CD14-positive monocyte (primary cell): Measurements from ENCODE around the gene AIFM3. TPM values are rescaled to one million over a fixed set of nuclear protein-coding genes. Genes with fewer than 3 reads are reported as not detected.
"Not testable (repeated sequence)": the region's sequence is repeated elsewhere in the genome, so short reads cannot be mapped to it uniquely, and the experiment has no call there.

Source experiments
- DNase-seq, 3 donors: peaks; one replicate each; pipeline ENCODE4 v3.0.0-alpha.2; 2011 to 2022
- H2AFZ ChIP-seq: 2 replicates; pipeline ENCODE4 v1.6.0; 2012; ENCODE audit warnings: mild to moderate bottlenecking, low read depth, low read length, inconsistent platforms; ENCODE audit not compliant: insufficient read depth, poor library complexity, severe bottlenecking
- H3K27ac ChIP-seq, 2 donors: 1 replicate in 1 of 2; 2 replicates in 1 of 2; pipeline ENCODE4 v1.5.1; 2012 to 2013; ENCODE audit warnings: low read length in 2 of 2, control low read depth in 1 of 2, inconsistent platforms in 1 of 2, low read depth in 1 of 2, mild to moderate bottlenecking in 1 of 2
- H3K27me3 ChIP-seq, 2 donors: one replicate each; pipeline versions ENCODE4 v1.6.0 to v1.6.1; 2011 to 2013; ENCODE audit warnings: low read length in 2 of 2; ENCODE audit not compliant: control insufficient read depth in 2 of 2, insufficient read depth in 2 of 2
- H3K36me3 ChIP-seq, 2 donors: replicated peaks in 1 of 2; 1 replicate in 1 of 2; 2 replicates in 1 of 2; pipeline versions ENCODE4 v1.5.1 to v1.6.1; 2012 to 2013; ENCODE audit warnings: low read length in 2 of 2, control low read depth in 1 of 2, inconsistent platforms in 1 of 2, mild to moderate bottlenecking in 1 of 2; ENCODE audit not compliant: insufficient read depth in 2 of 2, control insufficient read depth in 1 of 2
- H3K4me1 ChIP-seq, 2 donors: 1 replicate in 1 of 2; 2 replicates in 1 of 2; pipeline versions ENCODE4 v1.5.1 to v1.6.1; 2012 to 2013; ENCODE audit warnings: low read length in 2 of 2, control low read depth in 1 of 2, inconsistent platforms in 1 of 2, mild to moderate bottlenecking in 1 of 2, moderate library complexity in 1 of 2; ENCODE audit not compliant: insufficient read depth in 2 of 2, control insufficient read depth in 1 of 2
- H3K4me2 ChIP-seq: replicated peaks from 2 replicates; pipeline ENCODE3; 2012; ENCODE audit warnings: low read length, moderate library complexity, mild to moderate bottlenecking; ENCODE audit not compliant: poor library complexity, severe bottlenecking; ENCODE audit errors: extremely low read depth
- H3K4me3 ChIP-seq, 3 experiments: fragments of 200-600 bp in 1 of 3; sonication (generic) in 1 of 3; replicated peaks in 1 of 3; 1 replicate in 2 of 3; 2 replicates in 1 of 3; pipeline ENCODE4 v1.5.1; 2011 to 2013; ENCODE audit warnings: low read length in 3 of 3, mild to moderate bottlenecking in 3 of 3, control low read depth in 2 of 3, low read depth in 2 of 3, inconsistent platforms in 1 of 3, moderate library complexity in 1 of 3
- H3K79me2 ChIP-seq: 2 replicates; pipeline ENCODE4 v1.6.0; 2012; ENCODE audit warnings: mild to moderate bottlenecking, control low read depth, inconsistent platforms, low read length, moderate library complexity; ENCODE audit not compliant: insufficient read depth
- H3K9ac ChIP-seq: 2 replicates; pipeline ENCODE4 v1.6.0; 2017; ENCODE audit warnings: low read length, mild to moderate bottlenecking; ENCODE audit not compliant: insufficient read depth, poor library complexity, severe bottlenecking
- H3K9me3 ChIP-seq, 2 donors: replicated peaks in 1 of 2; 1 replicate in 1 of 2; 2 replicates in 1 of 2; pipeline versions ENCODE4 v1.5.1 to v1.6.1; 2012 to 2013; ENCODE audit warnings: low read length in 2 of 2, control low read depth in 1 of 2; ENCODE audit not compliant: control insufficient read depth in 1 of 2, insufficient read depth in 1 of 2
- H4K20me1 ChIP-seq: 2 replicates; pipeline ENCODE4 v1.6.0; 2012; ENCODE audit warnings: mild to moderate bottlenecking, low read length, control low read depth, moderate library complexity; ENCODE audit not compliant: insufficient read depth
- H3K27ac Mint-ChIP-seq, 7 donors: one replicate each; pipeline ENCODE4 v1.8.0; 2020; ENCODE audit warnings: mild to moderate bottlenecking in 7 of 7, mixed read lengths in 7 of 7, moderate library complexity in 6 of 7, inconsistent platforms in 2 of 7
- H3K27me3 Mint-ChIP-seq, 3 donors: one replicate each; pipeline ENCODE4 v1.8.0; 2021 to 2022; ENCODE audit warnings: low read depth in 3 of 3, mild to moderate bottlenecking in 3 of 3, mixed read lengths in 3 of 3, moderate library complexity in 3 of 3, inconsistent platforms in 1 of 3
- H3K36me3 Mint-ChIP-seq, 2 donors: one replicate each; pipeline ENCODE4 v1.8.0; 2020; ENCODE audit warnings: mixed read lengths in 2 of 2, inconsistent platforms in 1 of 2, mild to moderate bottlenecking in 1 of 2
- H3K4me1 Mint-ChIP-seq: one replicate; pipeline ENCODE4 v1.8.0; 2020; ENCODE audit warnings: mild to moderate bottlenecking, mixed read lengths
- H3K4me3 Mint-ChIP-seq, 2 donors: one replicate each; pipeline ENCODE4 v1.8.0; 2020; ENCODE audit warnings: mild to moderate bottlenecking in 2 of 2, mixed read lengths in 2 of 2, moderate library complexity in 1 of 2
- H3K9me3 Mint-ChIP-seq, 7 donors: one replicate each; pipeline ENCODE4 v1.8.0; 2020 to 2022; ENCODE audit warnings: mixed read lengths in 7 of 7, mild to moderate bottlenecking in 6 of 7, moderate library complexity in 6 of 7, inconsistent platforms in 2 of 7
- WGBS: methylation state at CpG from one replicate; pipeline ENCODE4 v1.1.5; 2013; ENCODE audit warnings: missing lambda C conversion rate; ENCODE audit not compliant: insufficient coverage; 5-methylcytosine and 5-hydroxymethylcytosine counted together
- intact Hi-C, 2 donors: fragments of 100-400 bp; cut with micrococcal nuclease; formaldehyde crosslinking; loops; one replicate each; pipeline versions ENCODE4 v1.15.0 to v1.15.1; 2023
- polyA plus RNA-seq, 3 donors: library from polyadenylated mRNA; depleted of rRNA in 1 of 3; unstranded in 2 of 3; stranded (reverse) in 1 of 3; fragments of 300-500 nt in 2 of 3; fragments of >200 nt in 1 of 3; fragmentation: Illumina TruSeq in 2 of 3; gene quantifications; 1 replicate in 2 of 3; 2 replicates in 1 of 3; pipeline ENCODE4 v1.2.3, GENCODE V29; 2012 to 2021
- TF ChIP-seq, protein P1 (sequence below): fragments of 200-600 bp; IDR thresholded peaks from one replicate; pipeline ENCODE4 v1.8.0; 2022; ENCODE audit warnings: antibody characterized with exemption, mild to moderate bottlenecking

AIFM3 gene
- polyA plus RNA-seq, 3 donors = 2.1 to 40.9 (median 2.3) TPM

DNA sequence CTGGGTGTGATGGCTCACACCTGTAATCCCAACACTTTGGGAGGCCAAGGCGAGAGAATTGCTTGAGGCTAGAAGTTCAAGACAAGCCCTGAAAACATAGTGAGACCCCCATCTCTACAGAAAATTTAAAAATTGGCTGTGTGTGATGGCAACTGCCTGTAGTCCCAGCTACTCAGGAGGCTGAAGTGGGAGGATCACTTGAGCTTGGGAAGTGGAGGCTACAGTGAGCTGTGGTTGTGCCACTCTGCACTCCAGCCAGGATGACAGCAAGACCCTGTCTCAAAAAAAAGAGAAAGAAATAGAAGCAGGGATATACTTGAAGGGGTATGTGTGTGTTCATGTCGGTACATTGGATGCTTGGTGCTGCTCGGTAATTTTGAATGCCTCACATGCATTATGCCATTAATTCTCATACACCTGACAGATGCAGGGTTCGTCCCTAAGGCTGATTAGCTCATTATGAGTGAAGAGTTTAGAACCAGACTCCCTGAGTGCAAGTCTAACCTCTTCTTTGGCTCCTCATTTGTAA is 35.9 kb upstream of the AIFM3 start:
- H3K4me2 ChIP-seq = no peak overlapping the region
- WGBS = no CpG with 5 or more reads among the region's 4 CpGs
- H3K79me2 ChIP-seq = peaks cover 98% of the 10 kb centered on the region
- peaks cover 7 to 12% of the 10 kb centered on the region in 2 donors for H3K4me1 ChIP-seq
- Mint-ChIP-seq H3K4me1 (peaks cover 33% of the 10 kb centered on the region), H3K27ac (peak overlapping the region in 3 of 7 donors; percentile 63 to 83 (median 78)), H3K27me3 (peaks cover 0 to 2% (median 1%) of the 10 kb centered on the region in 3 donors), H3K36me3 (peaks cover 20 to 34% of the 10 kb centered on the region in 2 donors), H3K4me3 (no peak overlapping the region), H3K9me3 (no peaks in the 10 kb centered on the region)
- no peaks in the 10 kb centered on the region for H3K9me3 ChIP-seq
- no peaks in the 10 kb centered on the region for H3K27me3 ChIP-seq
- no peak overlapping the region for H3K4me3 ChIP-seq
- H3K27ac ChIP-seq = no peak overlapping the region
- intact Hi-C loops = no loop called here
- peaks cover 100% of the 10 kb centered on the region for H4K20me1 ChIP-seq
- TF ChIP-seq, protein P1, sequence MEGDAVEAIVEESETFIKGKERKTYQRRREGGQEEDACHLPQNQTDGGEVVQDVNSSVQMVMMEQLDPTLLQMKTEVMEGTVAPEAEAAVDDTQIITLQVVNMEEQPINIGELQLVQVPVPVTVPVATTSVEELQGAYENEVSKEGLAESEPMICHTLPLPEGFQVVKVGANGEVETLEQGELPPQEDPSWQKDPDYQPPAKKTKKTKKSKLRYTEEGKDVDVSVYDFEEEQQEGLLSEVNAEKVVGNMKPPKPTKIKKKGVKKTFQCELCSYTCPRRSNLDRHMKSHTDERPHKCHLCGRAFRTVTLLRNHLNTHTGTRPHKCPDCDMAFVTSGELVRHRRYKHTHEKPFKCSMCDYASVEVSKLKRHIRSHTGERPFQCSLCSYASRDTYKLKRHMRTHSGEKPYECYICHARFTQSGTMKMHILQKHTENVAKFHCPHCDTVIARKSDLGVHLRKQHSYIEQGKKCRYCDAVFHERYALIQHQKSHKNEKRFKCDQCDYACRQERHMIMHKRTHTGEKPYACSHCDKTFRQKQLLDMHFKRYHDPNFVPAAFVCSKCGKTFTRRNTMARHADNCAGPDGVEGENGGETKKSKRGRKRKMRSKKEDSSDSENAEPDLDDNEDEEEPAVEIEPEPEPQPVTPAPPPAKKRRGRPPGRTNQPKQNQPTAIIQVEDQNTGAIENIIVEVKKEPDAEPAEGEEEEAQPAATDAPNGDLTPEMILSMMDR = no peak
- peaks cover 13 to 34% of the 10 kb centered on the region in 2 donors for H3K36me3 ChIP-seq
- DNase-seq = no peak
- H3K9ac ChIP-seq = no peak overlapping the region
- H2AFZ ChIP-seq = no peak overlapping the region

GRCh38 chr22:20933910-20934309 is 33.1 kb upstream of the AIFM3 start:
- no peak for DNase-seq
- H3K9ac ChIP-seq = no peak overlapping the region
- peaks cover 98% of the 10 kb centered on the region for H3K79me2 ChIP-seq
- no peaks in the 10 kb centered on the region for H3K9me3 ChIP-seq
- peaks cover 35 to 55% of the 10 kb centered on the region in 2 donors for H3K36me3 Mint-ChIP-seq
- peaks cover 22 to 59% of the 10 kb centered on the region in 2 donors for H3K36me3 ChIP-seq
- H2AFZ ChIP-seq = no peak overlapping the region
- 98% methylated on average over 6 of the region's 7 CpGs for WGBS
- H3K4me2 ChIP-seq = no peak overlapping the region
- H3K4me1 Mint-ChIP-seq = peaks cover 27% of the 10 kb centered on the region
- H3K9me3 Mint-ChIP-seq = no peaks in the 10 kb centered on the region
- H3K27me3 Mint-ChIP-seq = peaks cover 0 to 2% (median 1%) of the 10 kb centered on the region in 3 donors
- H3K27me3 ChIP-seq = no peaks in the 10 kb centered on the region
- TF ChIP-seq, protein P1 = no peak
- no peak overlapping the region for H3K4me3 ChIP-seq
- H3K4me1 ChIP-seq = peaks cover 0 to 5% of the 10 kb centered on the region in 2 donors
- H3K4me3 Mint-ChIP-seq = no peak overlapping the region
- H3K27ac Mint-ChIP-seq = peak overlapping the region in 2 of 7 donors; percentile 0 to 61
- intact Hi-C loops = no loop called here
- no peak overlapping the region for H3K27ac ChIP-seq
- peaks cover 100% of the 10 kb centered on the region for H4K20me1 ChIP-seq

DNA sequence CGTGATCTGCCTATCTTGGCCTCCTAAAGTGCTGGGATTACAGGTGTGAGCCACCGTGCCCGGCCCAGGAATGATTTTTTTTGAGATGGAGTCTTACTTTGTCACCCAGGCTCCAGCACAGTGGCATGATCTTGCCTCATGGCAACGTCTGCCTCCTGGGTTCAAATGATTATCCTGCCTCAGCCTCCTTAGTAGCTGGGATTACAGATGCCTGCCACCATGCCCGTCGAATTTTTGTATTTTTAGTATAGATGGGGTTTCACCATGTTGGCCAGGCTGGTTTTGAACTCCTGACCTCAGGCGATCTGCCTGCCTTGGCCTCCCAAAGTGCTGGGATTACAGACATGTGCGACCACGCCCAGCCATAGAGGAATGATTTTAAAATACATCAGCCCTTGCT is 32.0 kb upstream of the AIFM3 start:
- Histone ChIP-seq H3K79me2 (peaks cover 99% of the 10 kb centered on the region), H3K36me3 (peaks cover 22 to 60% of the 10 kb centered on the region in 2 donors), H4K20me1 (peaks cover 100% of the 10 kb centered on the region)
- Mint-ChIP-seq H3K27ac (peak overlapping the region in 2 of 7 donors; percentile 53 to 55), H3K36me3 (peaks cover 40 to 60% of the 10 kb centered on the region in 2 donors), H3K4me1 (peaks cover 22% of the 10 kb centered on the region)
- 95% methylated on average over 5 of the region's 9 CpGs for WGBS
- H2AFZ ChIP-seq, H3K4me2 ChIP-seq, intact Hi-C loops, H3K4me3 ChIP-seq, H3K9me3 ChIP-seq, H3K27ac ChIP-seq, H3K4me3 Mint-ChIP-seq, H3K27me3 ChIP-seq, H3K27me3 Mint-ChIP-seq, DNase-seq, H3K4me1 ChIP-seq, H3K9me3 Mint-ChIP-seq, H3K9ac ChIP-seq: not testable (repeated sequence)
